ENCODE results near the gene KLK14. TPM values are rescaled to one million over a fixed set of nuclear protein-coding genes. Genes with fewer than 3 reads are reported as not detected.

KLK14 gene
- total RNA-seq, 4 donors from 2014 or later = 8.3 to 18.3 (median 12.2) TPM

GRCh38 chr19:51116736-51117286, 34.1 kb upstream of the KLK14 start:
- intact Hi-C loops (cut with DNase I; ENCODE audit: low total_unique reads) = no loop called here
- WGBS, 2 donors = 62 to 69% methylated on average over 6 of the region's 6 CpGs
- no peak for TF ChIP-seq POLR2A (IDR thresholded peaks at IDR 0.05)
- no peak for TF ChIP-seq CTCF (IDR thresholded peaks at IDR 0.05)
- no peak overlapping the region for H3K4me3 ChIP-seq (ENCODE audit: low read depth, poor library complexity, severe bottlenecking)
- no peak for DNase-seq (ENCODE audit: low spot score in 2 of 2)

- DNase-seq (ENCODE audit: low spot score in 2 of 2) = no peak
- no peak for TF ChIP-seq CTCF (IDR thresholded peaks at IDR 0.05)
- TF ChIP-seq POLR2A (IDR thresholded peaks at IDR 0.05) = no peak
- WGBS, 2 donors = 75 to 76% methylated on average over 6 of the region's 6 CpGs
- intact Hi-C loops (cut with DNase I; ENCODE audit: low total_unique reads) = no loop called here
- no peak overlapping the region for H3K4me3 ChIP-seq (ENCODE audit: low read depth, poor library complexity, severe bottlenecking)
Measured at GRCh38 chr19:51114087-51114729, 31.5 kb upstream of the KLK14 start.

GRCh38 chr19:51111606-51112005, 28.9 kb upstream of the KLK14 start:
- WGBS, 2 donors = 42 to 46% methylated on average over 6 of the region's 6 CpGs
- intact Hi-C loops (cut with DNase I; ENCODE audit: low total_unique reads) = no loop called here
- no peak for TF ChIP-seq CTCF (IDR thresholded peaks at IDR 0.05)
- no peak overlapping the region for H3K4me3 ChIP-seq (ENCODE audit: low read depth, poor library complexity, severe bottlenecking)
- DNase-seq (ENCODE audit: low spot score in 2 of 2) = no peak

- H3K4me3 ChIP-seq (ENCODE audit: low read depth, poor library complexity, severe bottlenecking) = no peak overlapping the region
- intact Hi-C loops (cut with DNase I; ENCODE audit: low total_unique reads) = no loop called here
- WGBS, 2 donors = 71 to 80% methylated on average over 1 of the region's 1 CpG
- no peak for DNase-seq (ENCODE audit: low spot score in 2 of 2)
- no peak for TF ChIP-seq POLR2A (IDR thresholded peaks at IDR 0.05)
Measured at GRCh38 chr19:51110666-51110971, 27.9 kb upstream of the KLK14 start.

- TF ChIP-seq POLR2A (IDR thresholded peaks at IDR 0.05) (no peak), CTCF (IDR thresholded peaks at IDR 0.05) (no peak)
- DNase-seq (ENCODE audit: low spot score in 2 of 2) = no peak
- intact Hi-C loops (cut with DNase I; ENCODE audit: low total_unique reads) = no loop called here
- WGBS, 2 donors = 1 to 6% methylated on average over 15 of the region's 15 CpGs
- peak overlapping the region; percentile 29 for H3K4me3 ChIP-seq (ENCODE audit: low read depth, poor library complexity, severe bottlenecking)
Measured at GRCh38 chr19:51108805-51109146, 26.1 kb upstream of the KLK14 start.

- peak; percentile 98 to 99 for DNase-seq (ENCODE audit: low spot score in 2 of 2)
- H3K4me3 ChIP-seq (ENCODE audit: low read depth, poor library complexity, severe bottlenecking) = peak within 1 kb of the TSS; percentile 43
- TF ChIP-seq POLR2A (IDR thresholded peaks at IDR 0.05) = no peak
- TF ChIP-seq CTCF (IDR thresholded peaks at IDR 0.05) = no peak
- 0 to 1% methylated on average over 17 to 40 of the region's 43 CpGs for WGBS, 2 donors
- intact Hi-C loops (cut with DNase I; ENCODE audit: low total_unique reads) = no loop called here
Measured at GRCh38 chr19:51108066-51108804, 25.5 kb upstream of the KLK14 start, which contains the start of gene CTU1. CTU1 (minus strand) TSS chr19:51108409; CDS start chr19:51104569, 3,840 bp downstream.

Measured in lower leg skin (tissue), 4 donors.